HG03342 (cell line): ENCODE data around the gene BAIAP2L1.

Experiments used
- ATAC-seq: cut with Tn5 transposase; IDR thresholded peaks from one replicate; pipeline ENCODE4 v1.9.1; 2021; ENCODE audit warnings: mild to moderate bottlenecking, moderate library complexity; ENCODE audit not compliant: unreplicated experiment

BAIAP2L1 gene

GRCh38 chr7:98296833-98297232 lies 104.1 kb downstream of the BAIAP2L1 start:
- ATAC-seq = no peak

DNA sequence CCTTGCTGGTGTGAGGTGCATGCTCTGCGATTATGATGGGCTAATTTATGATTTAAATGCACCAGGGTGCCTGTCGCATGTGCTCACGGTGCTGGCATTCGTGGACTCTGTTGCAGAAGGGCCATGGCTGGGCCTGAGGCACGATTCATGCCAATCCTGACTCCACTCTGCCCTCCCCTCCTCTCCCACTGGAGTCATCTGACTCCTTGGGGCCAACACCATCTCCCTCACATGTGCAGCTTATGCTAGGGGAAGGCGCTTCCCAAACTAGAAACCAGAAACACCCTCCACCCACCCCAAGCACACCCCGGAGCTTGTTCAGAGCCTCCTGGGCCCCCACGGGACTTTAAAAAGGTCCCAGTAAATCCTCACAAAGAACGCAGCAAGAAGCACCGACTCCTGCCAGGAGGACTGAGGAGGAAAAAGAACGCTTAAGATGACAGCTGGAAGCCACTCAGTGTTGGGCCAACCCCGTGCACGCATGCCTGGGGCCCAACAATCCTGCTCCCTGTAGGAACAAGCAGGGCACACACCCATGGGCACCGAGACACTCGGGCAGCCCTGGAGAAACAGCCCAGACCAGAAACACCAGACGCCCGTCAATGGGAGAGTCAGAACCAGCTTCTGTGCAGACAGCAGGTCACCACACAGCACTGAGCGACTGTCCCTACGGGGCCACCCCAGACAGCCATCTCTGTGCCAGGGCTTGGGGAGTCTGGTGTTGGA lies 105.3 kb downstream of the BAIAP2L1 start:
- no peak for ATAC-seq

- ATAC-seq = peak; percentile 69
Measured at GRCh38 chr7:98294798-98295382, 106.0 kb downstream of the BAIAP2L1 start.

DNA sequence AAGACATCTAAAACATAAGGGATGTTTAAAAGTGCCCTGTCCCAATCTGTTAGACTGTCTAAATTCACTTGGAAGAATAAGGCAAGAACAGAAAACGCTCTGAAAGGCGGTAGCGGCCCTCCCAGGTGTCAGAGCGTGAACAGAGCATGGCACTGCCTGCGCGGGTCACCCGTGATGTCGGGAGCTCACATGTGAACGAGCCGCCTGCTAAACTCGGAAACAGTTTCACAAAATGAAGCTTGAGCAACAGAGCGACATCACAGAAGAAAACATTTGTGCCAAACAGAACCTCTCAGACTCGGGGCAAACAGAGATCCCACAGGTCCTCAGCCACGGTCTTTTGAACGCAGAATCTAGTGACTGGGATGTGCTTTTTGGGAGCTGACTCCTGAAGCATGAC lies 106.6 kb downstream of the BAIAP2L1 start:
- no peak for ATAC-seq

- no peak for ATAC-seq
Measured at GRCh38 chr7:98293746-98294145, 107.1 kb downstream of the BAIAP2L1 start.

GRCh38 chr7:98293265-98293664 lies 107.6 kb downstream of the BAIAP2L1 start:
- no peak for ATAC-seq

GRCh38 chr7:98291717-98292116 lies 109.2 kb downstream of the BAIAP2L1 start:
- no peak for ATAC-seq

GRCh38 chr7:98289333-98289875 lies 111.5 kb downstream of the BAIAP2L1 start:
- ATAC-seq = no peak

- ATAC-seq = no peak
Measured at GRCh38 chr7:98288064-98288823, 112.6 kb downstream of the BAIAP2L1 start.

DNA sequence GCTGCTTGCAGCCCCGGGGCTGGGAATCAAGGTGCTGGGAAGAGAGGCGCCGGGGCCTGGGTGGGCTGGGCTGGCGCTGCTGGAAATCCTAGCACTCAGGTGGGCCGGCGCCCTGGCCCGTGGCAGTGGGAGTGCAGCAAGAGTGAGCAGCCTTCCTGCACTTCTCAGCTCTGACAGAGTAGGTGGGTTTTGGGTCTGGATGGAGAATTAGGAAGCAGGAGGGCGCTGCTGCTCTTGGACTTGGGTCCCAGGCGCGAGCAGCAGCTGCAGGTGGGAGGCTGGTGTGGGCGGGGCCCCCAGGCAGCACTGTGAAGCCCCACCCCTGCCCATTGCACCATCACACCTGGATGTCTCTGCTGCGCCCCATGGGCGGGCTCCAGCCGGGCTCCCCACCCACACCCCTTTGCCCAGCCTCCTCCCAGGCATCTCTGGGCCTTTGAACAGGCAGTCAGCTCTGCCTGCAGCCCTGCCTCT lies 113.4 kb downstream of the BAIAP2L1 start:
- ATAC-seq = no peak

DNA sequence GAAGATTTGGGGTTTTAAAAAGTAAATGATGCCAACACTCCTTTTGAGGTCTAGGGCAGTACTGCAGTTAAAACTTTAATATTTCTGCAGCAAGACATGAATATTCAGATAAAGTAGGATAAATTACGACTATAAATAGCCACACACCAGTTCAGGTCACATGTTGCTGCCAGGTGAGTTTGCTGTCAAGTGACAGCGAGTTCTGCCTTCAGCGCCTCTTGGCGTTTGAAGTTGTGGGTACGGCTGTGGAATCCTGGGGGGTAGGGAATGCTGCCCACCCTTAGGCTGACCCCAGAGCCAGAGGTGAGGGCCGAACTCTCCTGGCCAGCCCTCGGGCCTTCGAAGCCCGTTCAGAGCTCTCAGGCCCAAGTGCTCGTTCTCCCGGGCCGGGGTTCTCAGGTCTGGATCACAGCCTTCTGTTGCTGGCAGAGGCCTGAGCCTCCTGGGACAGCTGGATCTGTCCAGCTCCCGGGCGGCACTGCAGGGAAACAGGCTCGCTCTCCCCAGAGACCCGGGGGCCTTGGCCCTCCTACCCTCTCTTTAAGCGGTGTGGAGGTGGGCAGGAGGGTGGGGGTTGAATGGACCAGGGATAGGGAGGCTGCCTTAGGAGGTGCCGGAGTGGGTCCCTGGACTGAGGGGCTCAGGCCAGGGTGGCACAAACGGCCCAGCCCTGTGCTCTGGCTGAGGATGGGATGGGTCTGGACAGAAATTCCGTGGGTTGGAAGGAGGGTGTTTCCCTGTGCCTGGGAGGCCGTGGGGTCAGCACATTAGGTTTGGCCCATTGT lies 114.0 kb downstream of the BAIAP2L1 start:
- no peak for ATAC-seq

GRCh38 chr7:98286093-98286539 lies 114.8 kb downstream of the BAIAP2L1 start:
- ATAC-seq = no peak

- ATAC-seq = no peak
Measured at GRCh38 chr7:98285157-98286092, 115.5 kb downstream of the BAIAP2L1 start.

GRCh38 chr7:98284335-98285036 lies 116.4 kb downstream of the BAIAP2L1 start:
- ATAC-seq = no peak

DNA sequence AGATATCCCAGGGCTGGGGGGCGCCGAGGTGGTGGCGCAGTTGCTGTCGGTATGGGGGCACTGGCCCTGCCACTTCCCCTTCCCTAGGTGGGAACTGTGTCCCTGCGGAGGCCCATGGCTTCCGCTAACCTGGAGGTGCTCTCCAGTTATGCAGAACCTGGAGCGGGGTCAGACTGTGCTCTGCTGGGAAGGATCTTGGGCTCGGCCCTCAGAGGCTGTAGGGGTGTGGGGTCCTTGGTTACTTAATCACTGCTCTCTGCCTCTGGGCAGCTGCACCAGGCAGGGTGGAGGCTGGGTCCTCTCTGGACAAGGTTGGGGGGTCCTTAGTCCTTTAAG lies 117.0 kb downstream of the BAIAP2L1 start:
- ATAC-seq = no peak

GRCh38 chr7:98283127-98283886 lies 117.6 kb downstream of the BAIAP2L1 start:
- no peak for ATAC-seq

DNA sequence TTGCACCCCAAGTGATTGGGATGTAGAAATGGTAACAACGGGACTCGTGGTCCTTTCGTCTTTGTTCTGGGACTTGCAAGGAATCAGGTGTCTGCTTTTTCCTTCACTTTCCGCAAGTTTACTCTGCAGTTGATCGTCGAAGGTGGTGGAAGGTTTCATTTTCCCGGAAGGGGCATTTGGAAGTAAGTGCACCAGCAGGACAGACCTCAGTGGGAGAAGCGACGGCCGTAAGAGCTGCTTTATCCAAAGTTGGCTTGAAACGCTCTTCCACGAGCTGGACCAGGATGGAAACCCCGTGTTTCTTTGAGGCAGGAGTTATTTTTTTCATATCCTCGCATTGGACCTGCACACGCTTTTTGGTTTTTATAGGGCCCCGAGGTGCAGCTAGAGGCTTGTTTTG lies 118.2 kb downstream of the BAIAP2L1 start:
- ATAC-seq = no peak
